Uterus (tissue), 2 donors: Measurements from ENCODE around the gene MAP4K3.

Experiments used
- POLR2A ChIP-seq, 2 donors: fragments of 450-650 bp; IDR thresholded peaks; one replicate each; pipeline ENCODE4 v1.6.1; 2016; ENCODE audit warnings: antibody characterized with exemption in 2 of 2, mild to moderate bottlenecking in 1 of 2, moderate library complexity in 1 of 2
- TF ChIP-seq, protein P1 (sequence below), 4 experiments: fragments of 200-600 bp in 2 of 4; fragments of 450-650 bp in 2 of 4; sonication (generic) in 2 of 4; IDR thresholded peaks; one replicate each; pipeline ENCODE4 v1.5.1; 2016 to 2019; ENCODE audit warnings: antibody characterized with exemption in 4 of 4, mild to moderate bottlenecking in 2 of 4, moderate library complexity in 1 of 4

DNA sequence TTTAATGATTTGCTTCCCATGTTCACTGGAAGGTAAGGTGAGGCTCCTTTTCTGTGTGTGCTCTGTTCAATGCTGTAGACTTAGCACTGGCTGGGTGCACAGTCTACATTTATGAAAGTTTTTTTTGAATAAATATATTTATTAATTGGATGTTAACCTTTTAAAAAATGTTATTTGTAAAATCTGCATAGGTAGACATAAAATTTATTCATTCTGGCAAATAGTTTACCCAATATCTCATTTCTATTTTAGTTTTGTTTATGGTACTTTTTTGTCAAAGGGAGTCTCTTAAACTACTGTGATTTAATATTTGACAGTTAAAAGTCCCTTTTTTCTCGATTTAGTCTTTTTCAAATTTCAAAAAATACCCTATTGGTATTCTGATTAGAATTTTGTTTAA, 213.2 kb downstream of the MAP4K3 start:
- no peak for TF ChIP-seq POLR2A (IDR thresholded peaks at IDR 0.05)
- TF ChIP-seq, protein P1, sequence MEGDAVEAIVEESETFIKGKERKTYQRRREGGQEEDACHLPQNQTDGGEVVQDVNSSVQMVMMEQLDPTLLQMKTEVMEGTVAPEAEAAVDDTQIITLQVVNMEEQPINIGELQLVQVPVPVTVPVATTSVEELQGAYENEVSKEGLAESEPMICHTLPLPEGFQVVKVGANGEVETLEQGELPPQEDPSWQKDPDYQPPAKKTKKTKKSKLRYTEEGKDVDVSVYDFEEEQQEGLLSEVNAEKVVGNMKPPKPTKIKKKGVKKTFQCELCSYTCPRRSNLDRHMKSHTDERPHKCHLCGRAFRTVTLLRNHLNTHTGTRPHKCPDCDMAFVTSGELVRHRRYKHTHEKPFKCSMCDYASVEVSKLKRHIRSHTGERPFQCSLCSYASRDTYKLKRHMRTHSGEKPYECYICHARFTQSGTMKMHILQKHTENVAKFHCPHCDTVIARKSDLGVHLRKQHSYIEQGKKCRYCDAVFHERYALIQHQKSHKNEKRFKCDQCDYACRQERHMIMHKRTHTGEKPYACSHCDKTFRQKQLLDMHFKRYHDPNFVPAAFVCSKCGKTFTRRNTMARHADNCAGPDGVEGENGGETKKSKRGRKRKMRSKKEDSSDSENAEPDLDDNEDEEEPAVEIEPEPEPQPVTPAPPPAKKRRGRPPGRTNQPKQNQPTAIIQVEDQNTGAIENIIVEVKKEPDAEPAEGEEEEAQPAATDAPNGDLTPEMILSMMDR (IDR thresholded peaks at IDR 0.05), result no peak
